ENCODE data around the gene ACOXL. TPM values are rescaled to one million over a fixed set of nuclear protein-coding genes. Genes with fewer than 3 reads are reported as not detected.

Gene ACOXL
- total RNA-seq, 4 donors from 2014 or later: 0.64 TPM; not detected in 3

DNA sequence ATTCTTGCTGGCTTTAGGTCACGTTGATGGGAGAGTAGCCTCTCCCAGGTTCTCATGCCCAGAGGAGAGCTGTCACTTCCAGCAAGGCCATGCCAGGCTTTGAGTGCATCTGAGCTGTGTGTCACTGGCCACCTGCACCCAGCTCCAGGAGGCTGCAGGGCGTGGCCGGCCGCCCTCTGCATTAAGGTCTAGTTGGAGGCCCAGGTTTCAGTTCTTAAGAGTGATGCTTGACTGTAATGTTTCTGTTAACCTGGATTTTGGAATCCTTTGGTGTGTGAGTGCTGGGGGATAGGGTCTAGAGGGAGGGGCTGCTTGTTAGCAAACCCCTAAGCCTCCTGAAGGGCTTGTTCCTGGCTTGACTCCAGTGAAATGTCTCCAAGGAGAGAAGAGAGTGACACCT is 140.1 kb downstream of the ACOXL start:
- H3K4me3 ChIP-seq: no peak overlapping the region
- H3K36me3 ChIP-seq: no peaks in the 10 kb centered on the region
- WGBS: 87% methylated on average over 3 of the region's 4 CpGs
- no peaks in the 10 kb centered on the region for H3K9me3 ChIP-seq
- no peak for DNase-seq (ENCODE audit: low spot score in 2 of 2)
- H3K27me3 ChIP-seq: peaks cover 8% of the 10 kb centered on the region
- no peaks in the 10 kb centered on the region for H3K4me1 ChIP-seq
- TF ChIP-seq, protein P1, sequence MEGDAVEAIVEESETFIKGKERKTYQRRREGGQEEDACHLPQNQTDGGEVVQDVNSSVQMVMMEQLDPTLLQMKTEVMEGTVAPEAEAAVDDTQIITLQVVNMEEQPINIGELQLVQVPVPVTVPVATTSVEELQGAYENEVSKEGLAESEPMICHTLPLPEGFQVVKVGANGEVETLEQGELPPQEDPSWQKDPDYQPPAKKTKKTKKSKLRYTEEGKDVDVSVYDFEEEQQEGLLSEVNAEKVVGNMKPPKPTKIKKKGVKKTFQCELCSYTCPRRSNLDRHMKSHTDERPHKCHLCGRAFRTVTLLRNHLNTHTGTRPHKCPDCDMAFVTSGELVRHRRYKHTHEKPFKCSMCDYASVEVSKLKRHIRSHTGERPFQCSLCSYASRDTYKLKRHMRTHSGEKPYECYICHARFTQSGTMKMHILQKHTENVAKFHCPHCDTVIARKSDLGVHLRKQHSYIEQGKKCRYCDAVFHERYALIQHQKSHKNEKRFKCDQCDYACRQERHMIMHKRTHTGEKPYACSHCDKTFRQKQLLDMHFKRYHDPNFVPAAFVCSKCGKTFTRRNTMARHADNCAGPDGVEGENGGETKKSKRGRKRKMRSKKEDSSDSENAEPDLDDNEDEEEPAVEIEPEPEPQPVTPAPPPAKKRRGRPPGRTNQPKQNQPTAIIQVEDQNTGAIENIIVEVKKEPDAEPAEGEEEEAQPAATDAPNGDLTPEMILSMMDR (IDR thresholded peaks at IDR 0.05): no peak
- TF ChIP-seq EP300 (IDR thresholded peaks at IDR 0.05): no peak
- TF ChIP-seq POLR2AphosphoS5 (IDR thresholded peaks at IDR 0.05): no peak
- TF ChIP-seq POLR2A (IDR thresholded peaks at IDR 0.05): no peak
- H3K27ac ChIP-seq: no peak overlapping the region

DNA sequence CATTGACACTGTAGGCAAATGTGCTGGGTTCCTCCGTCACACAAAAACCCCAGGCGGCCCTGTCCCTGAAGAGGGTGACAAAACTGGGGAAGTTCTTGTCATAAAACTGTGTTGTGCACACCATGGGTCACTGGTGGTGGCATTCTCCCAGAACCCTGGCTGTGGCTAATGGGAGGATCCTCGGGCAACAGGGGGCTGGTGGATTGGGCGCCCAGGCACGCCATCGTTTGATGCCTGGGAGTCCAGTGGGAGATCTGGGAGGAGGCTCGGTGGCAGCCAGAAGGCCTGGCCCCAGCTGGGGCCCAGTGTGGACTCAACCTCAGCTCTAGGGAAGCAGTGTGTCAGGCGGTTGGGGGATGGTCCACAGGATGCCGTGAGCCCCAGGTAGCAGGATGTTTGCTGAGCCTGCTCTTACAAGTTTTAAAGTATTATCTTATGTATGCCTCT is 140.7 kb downstream of the ACOXL start:
- Histone ChIP-seq H3K4me1 (no peaks in the 10 kb centered on the region), H3K27me3 (peaks cover 8% of the 10 kb centered on the region), H3K9me3 (no peaks in the 10 kb centered on the region), H3K36me3 (no peaks in the 10 kb centered on the region), H3K4me3 (no peak overlapping the region), H3K27ac (no peak overlapping the region)
- DNase-seq (ENCODE audit: low spot score in 2 of 2): no peak
- TF ChIP-seq EP300 (IDR thresholded peaks at IDR 0.05) (no peak), POLR2A (IDR thresholded peaks at IDR 0.05) (no peak), POLR2AphosphoS5 (IDR thresholded peaks at IDR 0.05) (no peak)
- TF ChIP-seq, protein P1 (IDR thresholded peaks at IDR 0.05): no peak
- 92% methylated on average over 6 of the region's 9 CpGs for WGBS

DNA sequence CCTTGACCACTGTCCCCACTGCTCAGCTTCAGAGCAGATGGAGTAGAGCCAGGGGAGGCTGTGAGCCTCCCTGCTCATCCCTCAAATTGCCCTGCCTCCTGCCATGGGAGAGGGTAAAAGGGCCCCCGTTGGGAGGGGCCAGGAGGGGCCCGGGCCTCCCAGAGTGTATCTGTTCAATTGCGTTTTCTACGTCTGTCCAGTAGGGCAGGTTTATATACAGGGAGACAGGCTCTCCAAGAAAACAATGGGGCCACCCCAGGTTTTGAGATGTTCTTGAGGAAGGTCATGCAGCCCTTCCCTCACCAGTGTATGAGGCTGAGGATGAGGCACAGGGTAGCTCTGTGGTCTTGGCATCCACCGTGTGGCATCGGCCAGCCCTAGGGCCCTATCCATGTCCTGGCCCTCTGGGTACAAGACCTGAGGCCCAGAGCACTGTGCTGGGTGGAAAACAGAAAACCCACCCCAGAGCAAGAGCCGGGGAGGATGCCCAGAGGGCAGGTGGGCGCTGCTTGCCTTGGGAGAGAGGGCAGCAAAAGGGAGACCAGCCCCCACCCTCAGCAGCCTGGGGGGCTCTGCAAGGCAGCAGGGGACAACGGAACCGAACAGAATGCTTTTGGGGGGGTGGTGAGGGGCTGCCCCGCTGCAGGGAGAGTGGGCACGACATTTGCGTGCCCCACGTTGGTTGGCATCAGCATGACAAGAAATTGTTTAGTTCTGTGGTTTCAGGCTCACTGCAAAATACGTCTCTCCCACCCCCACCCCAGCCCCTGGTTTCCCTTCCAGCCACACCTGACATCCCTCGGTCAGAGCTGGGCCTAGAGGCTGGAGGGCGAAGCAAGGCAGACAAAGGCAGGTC is 141.5 kb downstream of the ACOXL start:
- TF ChIP-seq POLR2AphosphoS5 (IDR thresholded peaks at IDR 0.05) (no peak), POLR2A (IDR thresholded peaks at IDR 0.05) (no peak), EP300 (IDR thresholded peaks at IDR 0.05) (no peak)
- TF ChIP-seq, protein P1 (IDR thresholded peaks at IDR 0.05): no peak
- H3K27ac ChIP-seq: no peak overlapping the region
- H3K4me1 ChIP-seq: no peaks in the 10 kb centered on the region
- no peak overlapping the region for H3K4me3 ChIP-seq
- peaks cover 8% of the 10 kb centered on the region for H3K27me3 ChIP-seq
- no peaks in the 10 kb centered on the region for H3K36me3 ChIP-seq
- WGBS: 85% methylated on average over 13 of the region's 17 CpGs
- no peaks in the 10 kb centered on the region for H3K9me3 ChIP-seq
- DNase-seq (ENCODE audit: low spot score in 2 of 2): no peak

DNA sequence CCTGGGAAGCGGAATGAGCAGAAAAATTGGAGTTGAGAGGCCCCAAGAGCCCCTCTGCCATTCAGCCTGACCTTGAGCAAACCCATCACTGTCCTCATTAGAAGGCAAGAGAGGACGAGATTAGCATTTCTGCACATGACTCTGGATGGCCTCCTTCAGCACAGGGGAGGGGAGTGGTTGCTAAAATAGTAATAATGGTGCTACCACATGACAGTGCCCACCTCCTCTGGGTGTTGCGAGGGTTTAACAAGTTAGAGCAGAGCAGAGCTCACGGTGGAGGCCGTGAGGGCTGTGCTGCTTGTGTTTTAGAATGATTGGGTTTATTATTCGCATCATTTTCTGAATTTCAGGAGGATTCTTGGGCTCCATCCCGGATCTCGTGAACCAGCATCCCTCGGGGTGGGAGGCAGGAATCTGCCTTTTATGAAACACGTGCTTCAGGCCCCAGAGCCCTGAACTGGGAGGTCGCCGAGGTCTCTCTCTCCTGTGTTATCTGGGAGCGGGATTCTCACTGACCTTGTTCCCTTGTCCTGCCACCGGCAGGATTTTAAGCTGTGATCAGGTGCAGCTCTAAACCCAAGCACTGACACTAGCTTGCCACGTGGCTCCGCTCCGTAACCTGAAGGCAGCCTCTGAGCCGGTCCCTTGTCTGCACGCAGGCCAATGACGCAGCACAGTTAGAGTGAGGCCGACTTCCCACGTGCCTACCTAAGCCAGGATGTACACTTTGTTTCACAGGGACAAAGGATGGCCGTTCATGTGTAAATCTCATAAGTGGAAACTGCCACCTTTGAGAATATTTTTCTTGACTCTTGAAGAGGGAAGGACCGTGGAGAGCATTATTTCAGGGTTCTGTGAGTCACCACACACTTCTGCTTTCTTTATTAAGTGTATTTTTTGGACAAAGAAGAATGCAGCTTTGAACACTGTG is 142.3 kb downstream of the ACOXL start:
- Histone ChIP-seq H3K27ac (no peak overlapping the region), H3K27me3 (peaks cover 8% of the 10 kb centered on the region), H3K36me3 (no peaks in the 10 kb centered on the region), H3K4me1 (no peaks in the 10 kb centered on the region), H3K4me3 (no peak overlapping the region), H3K9me3 (no peaks in the 10 kb centered on the region)
- DNase-seq (ENCODE audit: low spot score in 2 of 2): no peak
- no peak for TF ChIP-seq EP300 (IDR thresholded peaks at IDR 0.05)
- TF ChIP-seq, protein P1 (IDR thresholded peaks at IDR 0.05): no peak
- TF ChIP-seq POLR2AphosphoS5 (IDR thresholded peaks at IDR 0.05): no peak
- no peak for TF ChIP-seq POLR2A (IDR thresholded peaks at IDR 0.05)
- 88% methylated on average over 24 of the region's 24 CpGs for WGBS

DNA sequence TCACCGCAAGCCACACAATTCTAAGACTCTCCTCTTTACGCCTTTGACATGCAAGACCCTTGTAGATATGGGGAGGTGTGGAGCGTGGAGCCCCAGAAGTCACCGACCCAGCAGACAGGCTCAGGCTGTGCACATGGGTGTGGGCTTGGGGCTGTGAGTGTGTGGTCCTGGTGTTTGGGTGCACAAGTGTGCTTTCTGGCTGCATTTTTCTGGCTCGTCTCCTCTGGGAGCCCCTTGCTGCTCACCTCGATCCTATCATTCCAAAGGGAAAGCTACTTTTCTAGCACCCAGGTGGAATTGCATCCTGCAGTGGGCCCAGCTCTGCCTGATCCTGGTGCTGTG is 143.0 kb downstream of the ACOXL start:
- H3K4me1 ChIP-seq: no peaks in the 10 kb centered on the region
- DNase-seq (ENCODE audit: low spot score in 2 of 2): no peak
- TF ChIP-seq, protein P1 (IDR thresholded peaks at IDR 0.05): no peak
- TF ChIP-seq EP300 (IDR thresholded peaks at IDR 0.05) (no peak), POLR2A (IDR thresholded peaks at IDR 0.05) (no peak), POLR2AphosphoS5 (IDR thresholded peaks at IDR 0.05) (no peak)
- H3K4me3 ChIP-seq: no peak overlapping the region
- WGBS: 91% methylated on average over 6 of the region's 6 CpGs
- H3K36me3 ChIP-seq: no peaks in the 10 kb centered on the region
- no peaks in the 10 kb centered on the region for H3K9me3 ChIP-seq
- H3K27me3 ChIP-seq: peaks cover 8% of the 10 kb centered on the region
- H3K27ac ChIP-seq: no peak overlapping the region
